Measurements from ENCODE around the gene AZIN2. TPM values are rescaled to one million over a fixed set of nuclear protein-coding genes. Genes with fewer than 3 reads are reported as not detected.

AZIN2 gene
- total and polyA plus RNA-seq, 12 donors: 2.3 to 18.9 (median 10.7) TPM

DNA sequence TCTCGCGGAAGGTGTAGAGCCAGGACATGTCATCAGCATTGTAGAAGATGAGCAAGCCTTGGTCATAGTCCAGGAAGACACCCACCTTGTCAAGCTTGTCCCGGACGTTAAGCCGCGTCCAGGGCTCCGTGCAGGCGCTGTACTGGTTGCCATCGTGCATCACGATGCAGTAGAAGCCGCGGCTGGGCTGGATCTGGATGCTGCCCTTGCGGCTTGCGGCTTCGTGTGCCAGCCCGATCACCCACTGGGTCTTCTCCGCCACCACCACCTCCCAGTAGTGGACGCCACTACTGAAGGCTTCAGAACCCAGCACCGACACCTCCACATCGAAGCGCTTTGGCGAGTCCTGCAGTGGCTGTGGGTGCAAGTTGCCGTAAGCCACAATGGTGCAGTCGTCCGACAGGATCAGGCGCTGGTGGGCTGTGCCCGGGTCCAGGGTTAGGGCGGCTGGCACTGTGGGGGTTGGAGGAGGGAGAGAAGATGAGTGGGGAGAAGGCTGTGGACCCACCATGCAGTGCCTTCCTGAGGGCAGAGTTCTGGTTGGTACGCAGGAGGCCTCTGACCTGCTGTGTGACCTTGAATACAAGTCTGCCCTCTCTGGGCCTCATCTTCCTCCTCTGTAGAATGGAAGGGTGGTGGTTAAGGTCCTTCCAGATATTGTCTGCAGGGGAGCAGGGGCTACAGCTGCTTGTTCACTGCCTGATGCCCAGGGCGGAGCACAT, 66.5 kb downstream of the AZIN2 start:
- H3K4me1 ChIP-seq (replicated peaks in 1 of 2): peaks cover 0 to 4% of the 10 kb centered on the region in 2 donors
- peaks cover 0 to 30% of the 10 kb centered on the region in 2 donors for H3K36me3 ChIP-seq (replicated peaks in 1 of 2)
- no peak overlapping the region for H3K27ac ChIP-seq
- H3K9me3 ChIP-seq (replicated peaks in 1 of 3): no peaks in the 10 kb centered on the region
- intact Hi-C loops (cut with DNase I): no loop called here
- H3K27me3 ChIP-seq: no peaks in the 10 kb centered on the region
- TF ChIP-seq POLR2A (IDR thresholded peaks at IDR 0.05): no peak
- TF ChIP-seq, protein P1, sequence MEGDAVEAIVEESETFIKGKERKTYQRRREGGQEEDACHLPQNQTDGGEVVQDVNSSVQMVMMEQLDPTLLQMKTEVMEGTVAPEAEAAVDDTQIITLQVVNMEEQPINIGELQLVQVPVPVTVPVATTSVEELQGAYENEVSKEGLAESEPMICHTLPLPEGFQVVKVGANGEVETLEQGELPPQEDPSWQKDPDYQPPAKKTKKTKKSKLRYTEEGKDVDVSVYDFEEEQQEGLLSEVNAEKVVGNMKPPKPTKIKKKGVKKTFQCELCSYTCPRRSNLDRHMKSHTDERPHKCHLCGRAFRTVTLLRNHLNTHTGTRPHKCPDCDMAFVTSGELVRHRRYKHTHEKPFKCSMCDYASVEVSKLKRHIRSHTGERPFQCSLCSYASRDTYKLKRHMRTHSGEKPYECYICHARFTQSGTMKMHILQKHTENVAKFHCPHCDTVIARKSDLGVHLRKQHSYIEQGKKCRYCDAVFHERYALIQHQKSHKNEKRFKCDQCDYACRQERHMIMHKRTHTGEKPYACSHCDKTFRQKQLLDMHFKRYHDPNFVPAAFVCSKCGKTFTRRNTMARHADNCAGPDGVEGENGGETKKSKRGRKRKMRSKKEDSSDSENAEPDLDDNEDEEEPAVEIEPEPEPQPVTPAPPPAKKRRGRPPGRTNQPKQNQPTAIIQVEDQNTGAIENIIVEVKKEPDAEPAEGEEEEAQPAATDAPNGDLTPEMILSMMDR (IDR thresholded peaks at IDR 0.05): no peak
- WGBS, 4 donors: 95 to 100% (median 96%) methylated on average over 5 to 30 of the region's 30 CpGs
- no peak overlapping the region for H3K4me3 ChIP-seq
- no peak for DNase-seq

GRCh38 chr1:33147997-33148314, 67.0 kb downstream of the AZIN2 start:
- no peak for TF ChIP-seq POLR2A (IDR thresholded peaks at IDR 0.05)
- TF ChIP-seq, protein P1 (IDR thresholded peaks at IDR 0.05): peak in 1 of 6 experiments; percentile 10
- H3K27me3 ChIP-seq: no peaks in the 10 kb centered on the region
- no peaks in the 10 kb centered on the region for H3K9me3 ChIP-seq (replicated peaks in 1 of 3)
- DNase-seq: no peak
- WGBS, 4 donors: 80 to 83% (median 81%) methylated on average over 3 of the region's 3 CpGs
- no peak overlapping the region for H3K27ac ChIP-seq
- intact Hi-C loops (cut with DNase I): no loop called here
- H3K4me3 ChIP-seq: no peak overlapping the region
- H3K4me1 ChIP-seq (replicated peaks in 1 of 2): peaks cover 0 to under 1% of the 10 kb centered on the region in 2 donors
- H3K36me3 ChIP-seq (replicated peaks in 1 of 2): peaks cover 0 to 30% of the 10 kb centered on the region in 2 donors

DNA sequence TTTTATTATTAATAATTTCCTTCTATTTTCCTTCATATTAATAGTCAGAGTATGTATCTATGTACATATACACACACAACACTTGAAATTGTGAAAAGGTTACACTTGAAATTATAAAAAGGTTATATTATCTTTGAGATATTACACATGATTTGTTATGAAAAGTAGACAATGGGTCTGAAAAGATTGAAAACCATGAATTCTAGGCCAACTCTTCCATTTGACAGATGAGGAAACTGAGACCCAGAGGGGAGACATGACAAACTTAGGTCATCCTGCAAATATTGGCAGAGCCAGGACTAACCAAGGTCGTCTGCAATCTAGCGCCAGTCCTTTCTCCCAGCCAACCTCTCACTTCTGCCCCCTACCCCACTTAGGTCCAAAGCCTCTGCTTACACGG, 67.7 kb downstream of the AZIN2 start:
- DNase-seq: no peak
- TF ChIP-seq POLR2A (IDR thresholded peaks at IDR 0.05): no peak
- TF ChIP-seq, protein P1 (IDR thresholded peaks at IDR 0.05): no peak
- H3K27me3 ChIP-seq: no peaks in the 10 kb centered on the region
- intact Hi-C loops (cut with DNase I): no loop called here
- WGBS, 4 donors: 87 to 94% (median 92%) methylated on average over 3 of the region's 3 CpGs
- H3K4me3 ChIP-seq: no peak overlapping the region
- peaks cover 0 to 30% of the 10 kb centered on the region in 2 donors for H3K36me3 ChIP-seq (replicated peaks in 1 of 2)
- H3K27ac ChIP-seq: no peak overlapping the region
- H3K9me3 ChIP-seq (replicated peaks in 1 of 3): no peaks in the 10 kb centered on the region
- peaks cover 0 to 7% of the 10 kb centered on the region in 2 donors for H3K4me1 ChIP-seq (replicated peaks in 1 of 2)

GRCh38 chr1:33149453-33150190, 68.7 kb downstream of the AZIN2 start:
- WGBS, 4 donors: 89 to 95% (median 93%) methylated on average over 7 of the region's 7 CpGs
- intact Hi-C loops (cut with DNase I): no loop called here
- TF ChIP-seq, protein P1 (IDR thresholded peaks at IDR 0.05): no peak
- no peak for TF ChIP-seq POLR2A (IDR thresholded peaks at IDR 0.05)
- Histone ChIP-seq H3K36me3 (replicated peaks in 1 of 2) (peaks cover 0 to 30% of the 10 kb centered on the region in 2 donors), H3K4me1 (replicated peaks in 1 of 2) (peaks cover 0 to 7% of the 10 kb centered on the region in 2 donors), H3K27me3 (no peaks in the 10 kb centered on the region), H3K9me3 (replicated peaks in 1 of 3) (no peaks in the 10 kb centered on the region), H3K4me3 (no peak overlapping the region), H3K27ac (no peak overlapping the region)
- DNase-seq: no peak

Data from adrenal gland (tissue), 12 donors.